Activated T-cell treated with anti-CD3 and anti-CD28 coated beads for 48 hours (primary cell): ENCODE data around the gene RAD51B.

ENCODE experiments used
- DNase-seq: peaks from one replicate; pipeline ENCODE4 v3.0.0-alpha.2; 2020; ENCODE audit warnings: low read depth

Gene RAD51B

GRCh38 chr14:68637106-68638021, 817.8 kb downstream of the RAD51B start:
- no peak for DNase-seq

DNA sequence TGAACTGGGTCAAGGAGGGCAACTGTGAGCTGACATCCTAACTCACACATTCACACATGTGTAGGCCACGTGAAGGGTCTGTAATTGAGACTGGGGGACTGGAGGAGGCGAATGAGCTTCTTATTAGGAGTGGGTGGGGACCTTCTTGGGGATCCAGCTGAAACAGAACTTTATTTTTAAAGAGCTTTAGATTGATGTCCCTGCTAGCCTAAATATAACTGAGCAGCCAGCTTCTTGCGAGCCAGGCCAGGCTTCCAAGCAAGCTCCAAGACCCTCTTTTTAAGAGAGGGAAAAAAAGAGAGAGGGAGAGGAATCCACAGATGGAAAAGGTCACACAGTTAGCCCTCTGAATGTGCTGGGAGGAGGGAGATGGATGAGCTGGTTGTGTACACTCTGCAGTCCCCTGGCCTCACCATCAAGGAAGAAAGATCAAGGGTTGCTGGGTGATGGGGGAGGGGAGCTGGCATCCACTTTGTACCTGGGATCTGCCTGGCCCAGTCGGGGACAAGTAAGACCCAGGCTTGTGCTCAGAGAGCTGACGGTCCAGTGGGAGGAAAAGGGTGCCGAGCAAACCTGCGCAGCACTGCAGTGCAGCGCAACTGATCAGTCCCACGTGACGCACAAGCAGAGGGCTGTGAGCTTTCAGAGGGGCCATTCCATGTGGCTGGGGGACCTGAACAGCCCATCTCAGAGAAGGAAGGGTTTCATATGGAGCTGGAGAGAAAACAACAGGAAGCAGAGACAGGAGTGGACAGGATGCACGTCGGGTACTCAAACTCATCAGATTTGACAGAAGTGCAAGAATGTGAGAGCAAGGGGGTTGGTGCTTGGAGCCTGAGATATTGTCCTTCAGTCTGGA, 818.8 kb downstream of the RAD51B start:
- no peak for DNase-seq

- DNase-seq = no peak
These were observed 819.6 kb downstream of the RAD51B start for GRCh38 chr14:68639000-68639757.

DNA sequence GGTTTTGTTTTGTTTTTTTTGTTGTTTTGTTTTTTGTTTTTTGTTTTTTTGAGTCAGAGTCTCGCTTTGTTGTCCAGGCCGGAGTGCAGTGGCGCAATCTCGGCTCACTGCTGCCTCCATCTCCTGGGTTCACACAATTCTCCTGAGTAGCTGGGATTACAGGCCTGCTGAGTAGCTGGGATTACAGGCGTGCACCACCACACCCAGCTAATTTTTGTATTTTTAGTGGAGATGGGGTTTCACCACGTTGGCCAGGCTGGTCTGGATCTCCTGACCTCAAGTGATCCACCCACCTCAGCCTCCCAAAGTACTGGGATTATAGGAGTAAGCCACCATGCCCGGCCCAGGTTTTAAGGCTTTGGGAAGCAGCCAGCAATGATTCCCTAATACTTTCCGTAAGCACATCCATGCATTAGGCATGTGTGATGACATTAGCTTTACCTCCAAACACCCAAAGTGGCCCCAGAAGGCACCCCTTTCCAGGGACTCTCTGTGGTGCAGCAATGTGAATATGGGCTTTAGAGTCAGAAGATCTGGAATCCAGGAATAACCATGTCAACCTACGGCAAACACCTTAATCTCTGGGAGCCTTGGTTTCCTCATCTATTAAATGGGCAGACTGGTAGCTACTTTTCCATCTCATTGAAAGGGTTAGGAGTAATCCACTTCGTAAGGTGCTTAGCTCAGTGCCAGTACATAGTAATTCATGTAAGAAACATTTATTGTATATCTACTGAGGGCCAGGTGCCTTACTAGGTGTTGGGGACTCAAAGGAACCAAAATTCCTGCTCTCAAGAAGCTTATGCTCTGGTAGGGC, 820.4 kb downstream of the RAD51B start:
- DNase-seq = no peak

- no peak for DNase-seq
These were observed 824.1 kb downstream of the RAD51B start for GRCh38 chr14:68643673-68644072.

DNA sequence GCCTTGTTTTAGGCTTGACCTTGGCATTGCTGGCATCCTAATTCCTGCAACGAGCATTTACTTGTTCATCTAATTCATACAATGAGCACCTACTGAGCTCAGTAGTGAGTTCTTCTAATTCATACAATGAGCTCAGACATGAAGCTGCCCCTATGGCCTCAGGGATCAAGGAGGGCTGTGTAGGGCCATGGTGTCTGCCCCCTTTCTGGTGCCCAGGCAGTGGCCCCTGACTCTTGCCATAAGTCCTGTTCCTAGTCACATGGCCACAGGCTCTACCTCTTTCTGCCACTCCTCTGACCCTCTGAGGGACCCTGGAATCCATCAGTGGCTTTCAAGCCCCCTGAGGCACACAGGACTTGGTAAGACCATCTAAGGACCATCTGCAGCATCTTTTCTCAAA, 824.5 kb downstream of the RAD51B start:
- DNase-seq = no peak

DNA sequence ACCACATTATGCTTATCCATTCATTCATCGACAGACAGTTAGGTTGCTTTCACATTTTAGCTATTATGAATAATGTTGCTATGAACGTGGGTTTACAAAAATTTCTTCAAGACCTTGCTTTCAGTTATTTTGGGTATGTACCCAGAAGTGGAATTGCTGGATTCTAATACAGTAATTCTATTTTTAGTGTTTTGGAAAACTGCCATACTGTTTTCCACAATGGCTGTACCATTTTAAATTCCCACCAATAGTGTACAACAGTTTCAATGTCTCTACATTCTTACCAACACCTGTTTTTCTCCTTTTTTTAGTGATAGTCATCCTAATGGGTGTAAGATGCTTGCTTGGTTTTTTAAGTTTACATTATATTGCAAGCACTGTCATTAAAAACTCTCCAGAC, 825.8 kb downstream of the RAD51B start:
- DNase-seq = no peak

DNA sequence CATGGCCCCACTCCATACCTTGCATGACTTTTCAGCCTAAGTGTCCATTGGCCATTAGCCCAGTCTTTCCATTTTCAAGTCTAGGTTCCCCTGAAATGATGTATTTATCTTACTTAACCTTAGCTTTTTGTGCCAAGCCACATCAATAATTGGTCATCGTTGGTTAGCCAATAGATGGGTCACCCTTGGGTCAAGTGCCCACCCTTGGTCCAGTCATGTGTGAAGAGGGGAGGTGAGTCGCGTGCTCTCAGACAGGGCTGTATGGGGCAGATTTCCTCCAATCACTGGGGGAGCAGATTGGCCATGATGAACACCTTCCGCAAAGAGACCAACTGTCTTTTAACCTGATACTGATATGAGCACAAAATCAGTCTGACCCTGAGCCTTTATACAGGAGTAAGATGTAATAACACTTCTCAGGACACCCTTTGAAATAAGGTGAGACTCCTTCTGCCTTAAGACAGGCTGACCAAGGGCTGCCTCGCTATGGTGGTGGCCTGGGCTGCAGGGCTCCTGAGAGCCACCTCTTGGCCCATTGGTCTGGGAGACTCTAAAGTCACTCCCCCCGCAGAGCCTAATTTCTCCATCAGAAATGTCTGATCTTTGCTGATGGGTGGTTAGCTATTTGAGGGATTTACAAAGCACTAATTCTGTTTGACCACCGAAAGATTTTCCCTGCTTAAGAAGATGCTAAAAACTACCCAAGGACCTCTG, 830.1 kb downstream of the RAD51B start:
- DNase-seq = no peak

DNA sequence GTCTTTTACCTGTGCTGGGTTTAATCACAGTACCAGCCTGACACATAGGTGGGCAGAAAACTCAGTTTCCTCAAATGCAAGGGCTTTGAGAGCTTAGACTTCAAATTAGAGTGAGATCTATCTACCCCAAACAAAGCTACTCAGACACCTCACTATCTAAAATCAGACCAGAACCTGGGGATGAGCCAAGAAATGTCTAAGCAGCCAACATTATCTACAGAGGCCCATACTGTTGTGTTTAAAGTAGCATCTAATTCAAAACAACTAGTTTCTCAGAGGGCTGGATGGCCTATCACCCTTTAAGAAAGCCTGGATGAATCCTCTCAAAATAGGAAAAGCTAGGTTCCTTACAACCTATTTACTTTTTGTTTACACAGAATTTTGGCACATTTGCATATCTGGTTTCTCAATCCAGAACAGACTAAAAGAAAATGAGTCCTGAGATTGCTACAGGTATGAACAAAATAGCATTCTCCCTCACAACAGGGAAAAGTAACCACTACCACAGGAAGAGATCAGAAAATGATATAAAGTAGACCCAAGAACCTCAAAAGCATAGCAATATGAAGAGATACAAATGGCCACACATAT, 830.9 kb downstream of the RAD51B start:
- no peak for DNase-seq

- no peak for DNase-seq
These were observed 831.5 kb downstream of the RAD51B start for GRCh38 chr14:68651075-68651474.

DNA sequence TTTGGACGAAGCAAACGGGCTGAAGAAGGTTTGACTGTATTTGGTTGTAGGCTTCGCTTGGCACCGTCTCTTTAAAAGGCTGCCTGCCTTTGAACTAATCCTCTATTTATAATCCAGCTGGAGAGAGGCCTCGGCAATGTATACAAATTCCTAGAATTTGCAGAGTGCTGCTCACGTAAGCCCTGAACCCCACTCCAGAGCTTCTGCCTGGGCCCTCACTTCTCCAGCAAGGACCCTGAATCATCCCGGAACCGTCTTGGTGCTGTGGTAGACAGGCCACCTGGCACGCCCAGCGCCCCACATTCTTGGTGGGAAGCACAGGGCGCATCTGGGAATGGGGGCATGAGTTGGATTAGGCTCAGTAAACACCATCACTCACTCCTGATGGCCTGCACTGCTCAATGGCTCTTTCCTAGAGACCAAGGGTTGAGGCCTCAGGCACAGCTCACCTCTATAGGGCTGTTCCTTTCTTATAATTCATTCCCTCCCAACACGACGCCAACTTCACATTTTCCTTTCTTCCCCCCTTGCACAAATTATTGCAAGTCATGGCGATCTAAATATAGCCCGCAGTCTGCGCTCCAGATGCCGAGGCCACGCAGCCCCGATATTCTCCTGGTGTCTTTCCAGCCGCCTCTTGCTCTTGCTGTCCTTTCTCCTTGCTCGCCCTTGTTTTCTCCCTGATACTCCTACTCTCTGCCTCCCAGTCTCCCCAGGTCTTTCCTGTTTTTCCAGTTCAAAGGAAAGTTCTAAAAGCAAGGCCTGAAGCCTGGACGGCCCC, 832.3 kb downstream of the RAD51B start:
- no peak for DNase-seq

- no peak for DNase-seq
These were observed 832.8 kb downstream of the RAD51B start for GRCh38 chr14:68652433-68652690.

- DNase-seq = no peak
These were observed 833.5 kb downstream of the RAD51B start for GRCh38 chr14:68653108-68653507.

DNA sequence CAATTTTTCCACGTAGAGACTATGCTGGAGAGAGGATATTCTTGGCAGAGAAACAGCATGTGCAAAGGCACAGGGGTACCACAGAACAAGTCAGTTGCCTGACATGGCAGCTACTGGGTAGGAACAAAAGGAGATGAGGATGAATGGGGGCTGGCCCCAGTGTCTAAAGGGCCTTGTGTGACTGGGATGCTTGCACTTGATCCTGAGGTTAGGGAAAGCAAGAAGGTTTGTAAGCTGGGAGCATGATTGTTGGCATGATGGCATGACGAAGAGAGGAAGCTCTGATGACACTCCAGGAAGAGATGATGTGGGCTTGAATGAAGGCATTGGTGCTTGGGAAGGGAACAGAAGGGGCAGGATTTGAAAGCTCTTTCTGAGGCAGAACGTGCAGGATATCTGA, 834.2 kb downstream of the RAD51B start:
- DNase-seq = no peak

- DNase-seq = no peak
These were observed 834.9 kb downstream of the RAD51B start for GRCh38 chr14:68654471-68654941.

DNA sequence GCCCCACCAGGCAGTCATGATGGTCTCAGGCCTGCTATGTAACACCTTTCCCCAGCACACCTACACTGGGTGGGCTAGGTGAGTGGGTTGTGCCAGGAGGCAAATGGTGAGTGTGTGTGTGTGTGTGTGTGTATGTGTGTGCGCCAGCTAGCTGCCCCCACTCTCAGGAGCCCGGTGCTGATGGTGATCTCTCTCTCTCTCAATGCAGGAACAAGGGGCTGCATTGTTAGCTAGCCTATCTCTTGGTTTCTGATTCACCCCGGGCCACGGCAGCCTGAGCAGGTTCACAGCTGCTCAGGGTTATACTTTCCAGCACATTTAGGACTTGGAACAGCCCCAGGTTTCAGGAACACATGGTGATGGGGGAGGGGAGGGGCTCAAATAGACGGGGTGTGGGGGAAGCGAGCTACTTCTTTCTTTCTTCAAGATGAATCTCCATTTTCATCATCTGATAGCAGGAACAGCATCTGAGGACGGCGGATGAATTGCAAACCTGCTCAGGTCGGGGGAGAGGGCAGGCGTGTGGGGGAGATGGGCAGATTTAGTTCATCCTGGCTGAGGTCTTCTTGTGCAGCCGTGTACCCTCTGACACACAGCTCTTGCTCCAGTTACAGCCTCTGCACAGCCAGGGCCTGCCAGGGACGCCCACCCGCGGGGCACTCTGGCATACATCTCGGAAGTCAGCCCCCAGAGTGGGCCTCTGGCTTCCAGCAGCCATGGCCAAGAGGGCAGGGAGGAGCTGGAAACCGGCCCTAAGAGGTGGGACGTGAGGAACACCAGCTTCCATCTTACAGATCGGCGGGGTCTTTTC, 835.6 kb downstream of the RAD51B start:
- no peak for DNase-seq

DNA sequence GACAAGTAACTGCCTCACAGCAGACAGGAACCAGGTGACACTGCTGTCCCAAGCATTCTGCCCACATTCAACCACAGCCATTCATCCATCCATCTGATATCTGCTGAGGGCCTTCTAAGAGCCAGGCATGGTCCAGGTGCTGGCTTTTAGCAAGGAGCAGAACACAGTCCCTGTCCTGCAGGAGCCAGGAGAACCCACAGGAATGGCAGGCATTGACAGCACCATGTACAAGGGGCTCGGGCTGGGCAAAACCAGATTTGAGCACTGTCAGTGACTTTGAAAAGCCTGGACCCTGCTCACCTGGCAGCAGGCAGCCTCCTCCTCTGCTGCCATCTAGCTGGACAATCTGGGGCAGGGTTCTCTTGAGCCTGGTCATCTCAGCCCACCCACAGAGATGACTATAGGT, 836.3 kb downstream of the RAD51B start:
- no peak for DNase-seq

- DNase-seq = no peak
These were observed 836.9 kb downstream of the RAD51B start for GRCh38 chr14:68656452-68656851.
